GM12878 (cell line): Measurements from ENCODE around the gene SLC39A5.

Experiments
- ATF3 ChIP-seq: IDR thresholded peaks from 2 replicates; pipeline ENCODE4 v1.6.1; 2011; ENCODE audit warnings: low read depth, mild to moderate bottlenecking, low read length, moderate library complexity, borderline replicate concordance; ENCODE audit errors: extremely low read depth
- BCLAF1 ChIP-seq: fragments of 450-650 bp; IDR thresholded peaks from 2 replicates; pipeline ENCODE4 v1.6.1; 2017; ENCODE audit warnings: antibody characterized with exemption, mild to moderate bottlenecking, moderate library complexity
- CHD1 ChIP-seq: IDR thresholded peaks from 2 replicates; pipeline ENCODE4 v1.6.1; 2012; ENCODE audit warnings: low read depth, low read length, improper control_type of control experiment
- CTCF ChIP-seq, 3 experiments: IDR thresholded peaks in 2 of 3; conservative IDR thresholded peaks in 1 of 3; 2 replicates each; pipeline ENCODE4 v1.5.1; 2011; ENCODE audit warnings: low read depth in 3 of 3, low read length in 3 of 3, mild to moderate bottlenecking in 3 of 3, control low read depth in 2 of 3, moderate library complexity in 2 of 3, inconsistent platforms in 1 of 3, mixed read lengths in 1 of 3; ENCODE audit not compliant: control insufficient read depth in 2 of 3, insufficient read depth in 1 of 3; ENCODE audit errors: extremely low read depth in 1 of 3
- EP300 ChIP-seq, 2 experiments: fragments of 150-350 bp in 1 of 2; IDR thresholded peaks; 2 replicates each; pipeline ENCODE4 v1.6.1; 2011 to 2012; ENCODE audit warnings: low read depth in 2 of 2, low read length in 2 of 2, borderline replicate concordance in 1 of 2, improper control_type of control experiment in 1 of 2, inconsistent platforms in 1 of 2; ENCODE audit not compliant: control insufficient read depth in 1 of 2
- JUNB ChIP-seq: IDR thresholded peaks from 2 replicates; pipeline ENCODE4 v1.6.1; 2016; ENCODE audit warnings: antibody characterized with exemption, mild to moderate bottlenecking
- MAX ChIP-seq: IDR thresholded peaks from 2 replicates; pipeline ENCODE4 v1.6.1; 2012; ENCODE audit warnings: low read depth, low read length, improper control_type of control experiment
- POLR2A ChIP-seq: IDR thresholded peaks from 2 replicates; pipeline ENCODE4 v1.6.1; 2011; ENCODE audit warnings: low read depth, mild to moderate bottlenecking, low read length
- POLR2AphosphoS2 ChIP-seq: IDR thresholded peaks from 2 replicates; pipeline ENCODE4 v1.6.1; 2011; ENCODE audit warnings: low read depth, mild to moderate bottlenecking, low read length, improper control_type of control experiment, moderate library complexity
- POLR2AphosphoS5 ChIP-seq: IDR thresholded peaks from 2 replicates; pipeline ENCODE4 v1.6.1; 2011; ENCODE audit warnings: mild to moderate bottlenecking, low read length, inconsistent platforms
- REST ChIP-seq: IDR thresholded peaks from 2 replicates; pipeline ENCODE4 v1.6.1; 2012; ENCODE audit warnings: mild to moderate bottlenecking, low read depth, low read length
- SIX5 ChIP-seq: IDR thresholded peaks from 2 replicates; pipeline ENCODE4 v1.6.1; 2011; ENCODE audit warnings: mild to moderate bottlenecking, low read depth, low read length, moderate library complexity; ENCODE audit not compliant: severe bottlenecking
- STAT1 ChIP-seq: fragments of 450-650 bp; conservative IDR thresholded peaks from 2 replicates; pipeline ENCODE4 v1.6.1; 2014; ENCODE audit warnings: antibody characterized with exemption, mild to moderate bottlenecking
- ZNF622 ChIP-seq: fragments of 450-650 bp; IDR thresholded peaks from 2 replicates; pipeline ENCODE4 v1.6.1; 2017; ENCODE audit warnings: mild to moderate bottlenecking, inconsistent platforms

GRCh38 chr12:56206452-56207166, 23.2 kb upstream of the SLC39A5 start:
- TF ChIP-seq CHD1 (no peak), EP300 (IDR thresholded peaks at IDR 0.05; ENCODE audit: borderline replicate concordance in 1 of 2, control insufficient read depth in 1 of 2, low read depth in 2 of 2, low read length in 2 of 2) (no peak), POLR2AphosphoS5 (no peak), REST (no peak), ATF3 (no peak), POLR2AphosphoS2 (no peak), CTCF (IDR thresholded peaks at IDR 0.05 in 2 of 3, conservative IDR thresholded peaks at IDR 0.05 in 1 of 3; ENCODE audit: control insufficient read depth in 2 of 3, extremely low read depth in 1 of 3, insufficient read depth in 1 of 3, low read depth in 3 of 3, low read length in 3 of 3) (peak; percentile 67 to 79 (median 75)), POLR2A (no peak; the same call in 1 of the 2 replicates), ZNF622 (no peak), JUNB (no peak), MAX (no peak), SIX5 (no peak), BCLAF1 (no peak), STAT1 (no peak)
